B cell (primary cell): ENCODE results near the gene CRABP1. TPM values are rescaled to one million over a fixed set of nuclear protein-coding genes. Genes with fewer than 3 reads are reported as not detected.

Source experiments
- ATAC-seq: fragments of 200-7000 bp; cut with Tn5 transposase; one replicate; pipeline ENCODE4 v1.10.0; 2021; ENCODE audit warnings: low read depth, mild to moderate bottlenecking, moderate number of reproducible peaks, moderate library complexity
- CTCF ChIA-PET: fragments of 350-600 bp; sonication (Branson Sonifier 250); formaldehyde crosslinking; loops from one replicate; lab custom pipeline; 2021; ENCODE audit warnings: antibody characterized with exemption, inconsistent platforms; lab: Charles Lee
- POLR2A ChIA-PET: fragments of 350-600 bp; sonication (Branson Sonifier 250); formaldehyde crosslinking; loops from one replicate; lab custom pipeline; 2021; ENCODE audit warnings: antibody characterized with exemption; lab: Charles Lee
- DNase-seq: peaks from one replicate; pipeline ENCODE4 v3.0.0; 2013
- H2AFZ ChIP-seq: 2 replicates; pipeline ENCODE4 v1.6.1; 2012; ENCODE audit warnings: mild to moderate bottlenecking, low read depth, low read length; ENCODE audit not compliant: insufficient read depth, poor library complexity, severe bottlenecking
- H3K27ac ChIP-seq, 2 donors: 1 replicate in 1 of 2; 2 replicates in 1 of 2; pipeline ENCODE4 v1.5.1; 2012 to 2013; ENCODE audit warnings: low read length in 2 of 2, mild to moderate bottlenecking in 2 of 2, moderate library complexity in 1 of 2
- H3K27me3 ChIP-seq, 4 experiments: fragments of 200-600 bp in 1 of 4; sonication (generic) in 1 of 4; replicated peaks in 1 of 4; 1 replicate in 2 of 4; 2 replicates in 2 of 4; pipeline versions ENCODE4 v1.6.1 to v1.7.0; 2013 to 2016; ENCODE audit warnings: low read length in 3 of 4, mild to moderate bottlenecking in 2 of 4, mixed read lengths in 1 of 4, moderate library complexity in 1 of 4; ENCODE audit not compliant: insufficient read depth in 4 of 4, control insufficient read depth in 3 of 4; ENCODE audit errors: control extremely low read depth in 1 of 4
- H3K36me3 ChIP-seq, 2 experiments: replicated peaks in 1 of 2; 1 replicate in 1 of 2; 2 replicates in 1 of 2; pipeline versions ENCODE4 v1.6.1 to v1.7.1; 2013; ENCODE audit warnings: low read length in 1 of 2; ENCODE audit not compliant: insufficient read depth in 2 of 2, control insufficient read depth in 1 of 2; ENCODE audit errors: control extremely low read depth in 1 of 2, extremely low read depth in 1 of 2
- H3K4me1 ChIP-seq, 2 donors: fragments of 200-600 bp in 1 of 2; sonication (generic) in 1 of 2; 1 replicate in 1 of 2; 2 replicates in 1 of 2; pipeline versions ENCODE4 v1.5.1 to v1.6.1; 2013 to 2017; ENCODE audit warnings: low read length in 2 of 2; ENCODE audit not compliant: control insufficient read depth in 2 of 2, insufficient read depth in 2 of 2
- H3K4me2 ChIP-seq: replicated peaks from 2 replicates; pipeline ENCODE3; 2012; ENCODE audit warnings: mild to moderate bottlenecking, low read depth, low read length; ENCODE audit not compliant: poor library complexity, severe bottlenecking
- H3K4me3 ChIP-seq, 5 experiments: fragments of 200-600 bp in 1 of 5; sonication (generic) in 1 of 5; 1 replicate in 3 of 5; 2 replicates in 2 of 5; pipeline versions ENCODE4 v1.5.1 to v1.7.0; 2011 to 2016; ENCODE audit warnings: low read length in 4 of 5, mild to moderate bottlenecking in 4 of 5, low read depth in 2 of 5, control low read depth in 1 of 5, moderate library complexity in 1 of 5; ENCODE audit not compliant: insufficient read depth in 1 of 5; ENCODE audit errors: control extremely low read depth in 1 of 5, extremely low read depth in 1 of 5
- H3K79me2 ChIP-seq: fragments of 200-600 bp; sonication (generic); one replicate; pipeline ENCODE4 v1.6.0; 2016; ENCODE audit warnings: low read length; ENCODE audit not compliant: control insufficient read depth, insufficient read depth
- H3K9ac ChIP-seq: fragments of 200-600 bp; sonication (generic); 2 replicates; pipeline ENCODE4 v1.6.1; 2017; ENCODE audit warnings: mild to moderate bottlenecking, low read length, moderate library complexity
- H3K9me3 ChIP-seq, 3 donors: one replicate each; pipeline versions ENCODE4 v1.6.1 to v1.7.1; 2013; ENCODE audit warnings: low read length in 2 of 3; ENCODE audit not compliant: control insufficient read depth in 2 of 3, insufficient read depth in 1 of 3; ENCODE audit errors: control extremely low read depth in 1 of 3
- H4K20me1 ChIP-seq: 2 replicates; pipeline ENCODE4 v1.6.0; 2012; ENCODE audit warnings: mild to moderate bottlenecking, low read length; ENCODE audit not compliant: insufficient read depth, control insufficient read depth, poor library complexity, severe bottlenecking
- H3K27ac Mint-ChIP-seq: one replicate; pipeline ENCODE4 v1.8.0; 2021; ENCODE audit warnings: mixed read lengths
- H3K27me3 Mint-ChIP-seq: one replicate; pipeline ENCODE4 v1.8.0; 2021; ENCODE audit warnings: mixed read lengths
- H3K4me1 Mint-ChIP-seq: one replicate; pipeline ENCODE4 v1.8.0; 2021; ENCODE audit warnings: mixed read lengths
- H3K4me3 Mint-ChIP-seq: one replicate; pipeline ENCODE4 v1.8.0; 2021; ENCODE audit warnings: mixed read lengths
- H3K9me3 Mint-ChIP-seq: one replicate; pipeline ENCODE4 v1.8.0; 2022; ENCODE audit warnings: mixed read lengths; ENCODE audit not compliant: insufficient read depth
- EZH2 ChIP-seq: IDR thresholded peaks from 2 replicates; pipeline ENCODE4 v1.6.1; 2012; ENCODE audit warnings: borderline replicate concordance, low read depth, mild to moderate bottlenecking, moderate library complexity, low read length; ENCODE audit not compliant: insufficient read depth, poor library complexity, severe bottlenecking
- WGBS: methylation state at CpG from one replicate; pipeline ENCODE4 v1.1.5; 2013; ENCODE audit warnings: missing lambda C conversion rate; ENCODE audit not compliant: insufficient coverage; 5-methylcytosine and 5-hydroxymethylcytosine counted together
- intact Hi-C: fragments of 100-400 bp; cut with micrococcal nuclease; formaldehyde crosslinking; loops from one replicate; pipeline ENCODE4 v1.10.0; 2022
- polyA plus RNA-seq: library from polyadenylated mRNA; depleted of rRNA; stranded (reverse); fragments of >200 nt; gene quantifications from 2 replicates; pipeline ENCODE4 v1.2.3, GENCODE V29; 2012
- total RNA-seq, 2 donors: library from RNA; stranded (reverse); fragments of 120-200 nt in 1 of 2; gene quantifications; 1 replicate in 1 of 2; 2 replicates in 1 of 2; pipeline versions ENCODE4 v1.2.3 to v1.2.4, GENCODE V29; 2013 to 2022
- TF ChIP-seq, protein P1 (sequence below): fragments of 200-600 bp; IDR thresholded peaks from one replicate; pipeline ENCODE4 v1.8.0; 2022; ENCODE audit warnings: antibody characterized with exemption, mild to moderate bottlenecking

The CRABP1 gene
- total and polyA plus RNA-seq, 2 donors (not counting 1 experiment from before 2014, with no cell fraction given): not detected

DNA sequence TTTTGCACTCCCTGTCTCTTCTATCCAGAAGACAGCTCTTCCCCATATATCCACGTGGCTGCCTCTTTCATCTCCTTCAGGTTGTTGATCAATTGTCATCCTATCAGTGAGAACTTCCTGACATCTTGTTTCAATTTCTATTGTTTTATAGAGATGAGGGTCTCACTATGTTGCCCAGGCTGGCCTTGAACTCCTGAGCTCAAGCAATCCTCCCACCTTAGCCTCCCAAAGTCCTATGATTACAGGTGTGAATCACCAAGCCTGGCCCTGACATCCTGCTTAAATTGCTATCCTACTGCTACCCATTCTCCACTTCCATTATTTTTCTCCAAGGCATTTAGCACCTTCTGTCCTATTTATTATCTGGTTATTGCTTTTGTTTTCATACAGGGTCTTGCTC lies 53.0 kb downstream of the CRABP1 start:
- Histone ChIP-seq H3K9ac (no peak overlapping the region), H3K79me2 (no peaks in the 10 kb centered on the region), H2AFZ (no peak overlapping the region), H3K4me1 (no peaks in the 10 kb centered on the region), H3K27me3 (no peaks in the 10 kb centered on the region), H3K27ac (no peak overlapping the region), H3K4me2 (no peak overlapping the region), H4K20me1 (no peaks in the 10 kb centered on the region), H3K36me3 (no peaks in the 10 kb centered on the region), H3K9me3 (no peaks in the 10 kb centered on the region), H3K4me3 (no peak overlapping the region)
- ATAC-seq: no peak
- no peak overlapping the region for H3K4me3 Mint-ChIP-seq
- DNase-seq: no peak
- no CpG with 5 or more reads among the region's 1 CpG for WGBS
- CTCF ChIA-PET: no interaction called here
- POLR2A ChIA-PET: no interaction called here
- intact Hi-C loops: no loop called here
- H3K9me3 Mint-ChIP-seq: no peaks in the 10 kb centered on the region
- H3K4me1 Mint-ChIP-seq: no peaks in the 10 kb centered on the region
- H3K27me3 Mint-ChIP-seq: peaks cover 17% of the 10 kb centered on the region
- TF ChIP-seq EZH2: no peak
- TF ChIP-seq, protein P1, sequence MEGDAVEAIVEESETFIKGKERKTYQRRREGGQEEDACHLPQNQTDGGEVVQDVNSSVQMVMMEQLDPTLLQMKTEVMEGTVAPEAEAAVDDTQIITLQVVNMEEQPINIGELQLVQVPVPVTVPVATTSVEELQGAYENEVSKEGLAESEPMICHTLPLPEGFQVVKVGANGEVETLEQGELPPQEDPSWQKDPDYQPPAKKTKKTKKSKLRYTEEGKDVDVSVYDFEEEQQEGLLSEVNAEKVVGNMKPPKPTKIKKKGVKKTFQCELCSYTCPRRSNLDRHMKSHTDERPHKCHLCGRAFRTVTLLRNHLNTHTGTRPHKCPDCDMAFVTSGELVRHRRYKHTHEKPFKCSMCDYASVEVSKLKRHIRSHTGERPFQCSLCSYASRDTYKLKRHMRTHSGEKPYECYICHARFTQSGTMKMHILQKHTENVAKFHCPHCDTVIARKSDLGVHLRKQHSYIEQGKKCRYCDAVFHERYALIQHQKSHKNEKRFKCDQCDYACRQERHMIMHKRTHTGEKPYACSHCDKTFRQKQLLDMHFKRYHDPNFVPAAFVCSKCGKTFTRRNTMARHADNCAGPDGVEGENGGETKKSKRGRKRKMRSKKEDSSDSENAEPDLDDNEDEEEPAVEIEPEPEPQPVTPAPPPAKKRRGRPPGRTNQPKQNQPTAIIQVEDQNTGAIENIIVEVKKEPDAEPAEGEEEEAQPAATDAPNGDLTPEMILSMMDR: no peak
- H3K27ac Mint-ChIP-seq: no peak overlapping the region

- Histone ChIP-seq H3K4me2 (no peak overlapping the region), H2AFZ (no peak overlapping the region), H3K27me3 (no peaks in the 10 kb centered on the region), H3K4me1 (no peaks in the 10 kb centered on the region), H3K36me3 (no peaks in the 10 kb centered on the region), H3K79me2 (no peaks in the 10 kb centered on the region), H4K20me1 (no peaks in the 10 kb centered on the region), H3K9me3 (no peaks in the 10 kb centered on the region), H3K27ac (no peak overlapping the region), H3K9ac (no peak overlapping the region), H3K4me3 (no peak overlapping the region)
- intact Hi-C loops: no loop called here
- H3K27me3 Mint-ChIP-seq: peaks cover 15% of the 10 kb centered on the region
- 75% methylated on average over 1 of the region's 3 CpGs for WGBS
- CTCF ChIA-PET: no interaction called here
- DNase-seq (no peak), ATAC-seq (no peak)
- H3K9me3 Mint-ChIP-seq: no peaks in the 10 kb centered on the region
- TF ChIP-seq EZH2: no peak
- TF ChIP-seq, protein P1: no peak
- H3K4me3 Mint-ChIP-seq: no peak overlapping the region
- no peaks in the 10 kb centered on the region for H3K4me1 Mint-ChIP-seq
- POLR2A ChIA-PET: no interaction called here
- H3K27ac Mint-ChIP-seq: no peak overlapping the region
These were observed 53.9 kb downstream of the CRABP1 start for GRCh38 chr15:78394026-78394425.
